ENCODE data around the gene DEF6.

GRCh38 chr6:35267446-35267845 lies 30.2 kb upstream of the DEF6 start:
- TF ChIP-seq, protein P1, sequence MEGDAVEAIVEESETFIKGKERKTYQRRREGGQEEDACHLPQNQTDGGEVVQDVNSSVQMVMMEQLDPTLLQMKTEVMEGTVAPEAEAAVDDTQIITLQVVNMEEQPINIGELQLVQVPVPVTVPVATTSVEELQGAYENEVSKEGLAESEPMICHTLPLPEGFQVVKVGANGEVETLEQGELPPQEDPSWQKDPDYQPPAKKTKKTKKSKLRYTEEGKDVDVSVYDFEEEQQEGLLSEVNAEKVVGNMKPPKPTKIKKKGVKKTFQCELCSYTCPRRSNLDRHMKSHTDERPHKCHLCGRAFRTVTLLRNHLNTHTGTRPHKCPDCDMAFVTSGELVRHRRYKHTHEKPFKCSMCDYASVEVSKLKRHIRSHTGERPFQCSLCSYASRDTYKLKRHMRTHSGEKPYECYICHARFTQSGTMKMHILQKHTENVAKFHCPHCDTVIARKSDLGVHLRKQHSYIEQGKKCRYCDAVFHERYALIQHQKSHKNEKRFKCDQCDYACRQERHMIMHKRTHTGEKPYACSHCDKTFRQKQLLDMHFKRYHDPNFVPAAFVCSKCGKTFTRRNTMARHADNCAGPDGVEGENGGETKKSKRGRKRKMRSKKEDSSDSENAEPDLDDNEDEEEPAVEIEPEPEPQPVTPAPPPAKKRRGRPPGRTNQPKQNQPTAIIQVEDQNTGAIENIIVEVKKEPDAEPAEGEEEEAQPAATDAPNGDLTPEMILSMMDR (IDR thresholded peaks at IDR 0.05) = no peak
- no peak for TF ChIP-seq EP300 (IDR thresholded peaks at IDR 0.05)
